Stimulated activated CD8-positive, alpha-beta memory T cell treated with anti-CD3 and anti-CD28 coated beads, Interleukin-15, amount 100 ng/mL, for 48 hours (primary cell): ENCODE data around the gene RFX3.

Experiments
- DNase-seq, 2 donors: peaks; one replicate each; pipeline ENCODE4 v3.0.0-alpha.2; 2020; ENCODE audit warnings: low read depth in 2 of 2

Gene RFX3

DNA sequence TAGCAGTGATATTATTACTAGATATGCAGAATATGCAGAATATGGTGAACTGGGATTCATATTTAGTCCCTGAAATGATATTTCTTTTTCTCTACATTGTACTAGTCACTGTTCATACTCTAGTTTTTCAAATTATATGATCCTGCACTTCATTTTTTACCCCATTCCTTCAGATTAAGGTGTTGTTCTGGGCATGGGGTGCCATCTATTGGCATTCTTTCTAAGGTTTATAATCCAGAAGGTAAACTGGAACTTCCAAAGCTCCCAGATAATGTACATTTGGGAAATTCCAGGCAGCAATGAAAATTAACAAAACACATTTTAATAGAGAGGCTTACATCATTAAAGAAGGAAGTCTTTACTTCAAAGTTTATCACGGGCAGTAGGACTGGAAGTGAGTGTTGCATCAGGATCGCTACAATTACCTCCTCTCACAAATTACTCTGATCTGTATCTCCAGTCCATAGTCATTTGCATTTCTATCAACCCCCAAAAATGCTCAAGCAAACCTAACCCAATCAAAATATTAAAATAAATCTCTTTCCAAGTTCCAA is 12.5 kb downstream of the RFX3 start:
- no peak for DNase-seq

- no peak for DNase-seq
Measured at GRCh38 chr9:3511551-3511950, 14.2 kb downstream of the RFX3 start.

GRCh38 chr9:3510796-3511195 is 15.0 kb downstream of the RFX3 start:
- no peak for DNase-seq

GRCh38 chr9:3509926-3510325 is 15.9 kb downstream of the RFX3 start:
- no peak for DNase-seq

- DNase-seq, result no peak
Measured at GRCh38 chr9:3508521-3509291, 17.1 kb downstream of the RFX3 start.

DNA sequence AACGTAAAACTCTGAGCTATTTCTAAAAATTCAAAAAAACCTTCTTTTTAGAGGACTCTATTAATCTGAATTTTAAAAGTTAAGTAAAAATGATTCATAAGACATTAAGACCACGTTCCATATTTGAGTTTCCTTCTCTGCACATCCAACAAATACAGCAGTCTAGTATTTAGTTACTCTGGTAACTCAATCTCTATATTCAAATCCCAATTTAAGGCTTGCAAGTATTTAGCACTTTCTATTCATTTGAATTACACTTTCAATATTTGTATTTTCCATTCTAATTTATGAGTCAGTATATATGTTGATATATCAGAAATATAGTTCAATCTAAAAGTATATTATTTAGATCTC is 17.7 kb downstream of the RFX3 start:
- DNase-seq, result no peak

DNA sequence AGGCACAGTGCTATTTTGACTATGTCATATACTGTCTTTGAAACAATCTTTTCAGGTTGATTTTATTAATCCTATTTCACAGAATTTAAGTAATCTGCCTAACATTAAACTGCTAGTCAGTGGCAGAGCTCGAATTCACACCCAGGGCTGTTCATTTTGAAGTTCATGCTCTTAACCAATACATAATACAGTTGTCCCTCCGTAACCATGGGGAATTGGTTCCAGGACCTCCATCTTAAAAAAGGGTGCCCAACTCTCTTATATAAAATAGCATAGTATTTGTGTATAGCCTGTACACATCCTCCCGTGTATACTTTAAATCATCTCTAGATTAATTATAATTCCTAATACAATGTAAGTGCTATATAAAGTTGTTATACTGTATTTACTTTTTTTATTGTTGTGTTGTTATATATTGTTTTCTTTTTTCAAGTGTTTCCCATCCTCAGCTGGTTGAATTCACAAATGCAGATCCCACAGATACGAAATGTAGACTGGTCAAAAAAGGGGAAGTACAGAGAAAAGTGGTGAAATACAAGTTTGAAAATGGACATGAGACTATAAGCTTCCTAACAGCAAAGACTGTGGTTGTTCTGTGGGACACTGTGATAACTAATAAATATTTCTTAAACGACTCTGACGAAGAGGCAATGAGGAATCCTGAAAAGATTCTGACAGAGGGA is 18.3 kb downstream of the RFX3 start:
- DNase-seq, result no peak

DNA sequence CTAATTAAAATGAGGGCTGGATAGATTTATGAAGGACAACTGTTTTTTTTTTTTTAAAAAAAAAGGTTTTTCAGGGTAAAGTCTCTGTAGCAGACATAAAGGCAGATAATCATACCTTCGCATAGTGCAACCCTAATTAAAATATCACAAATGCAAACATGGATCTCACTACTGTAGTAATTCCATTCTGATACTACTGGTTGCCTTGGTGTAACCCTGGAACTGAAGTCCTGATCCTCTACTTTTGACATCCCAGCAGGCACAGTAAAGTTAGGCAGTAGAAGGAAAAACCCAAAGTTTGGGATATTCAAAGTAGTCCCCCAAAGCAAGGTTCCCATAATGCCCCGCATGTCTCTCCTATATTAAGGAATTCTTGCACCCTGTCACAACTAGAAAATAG is 19.6 kb downstream of the RFX3 start:
- DNase-seq, result no peak

DNA sequence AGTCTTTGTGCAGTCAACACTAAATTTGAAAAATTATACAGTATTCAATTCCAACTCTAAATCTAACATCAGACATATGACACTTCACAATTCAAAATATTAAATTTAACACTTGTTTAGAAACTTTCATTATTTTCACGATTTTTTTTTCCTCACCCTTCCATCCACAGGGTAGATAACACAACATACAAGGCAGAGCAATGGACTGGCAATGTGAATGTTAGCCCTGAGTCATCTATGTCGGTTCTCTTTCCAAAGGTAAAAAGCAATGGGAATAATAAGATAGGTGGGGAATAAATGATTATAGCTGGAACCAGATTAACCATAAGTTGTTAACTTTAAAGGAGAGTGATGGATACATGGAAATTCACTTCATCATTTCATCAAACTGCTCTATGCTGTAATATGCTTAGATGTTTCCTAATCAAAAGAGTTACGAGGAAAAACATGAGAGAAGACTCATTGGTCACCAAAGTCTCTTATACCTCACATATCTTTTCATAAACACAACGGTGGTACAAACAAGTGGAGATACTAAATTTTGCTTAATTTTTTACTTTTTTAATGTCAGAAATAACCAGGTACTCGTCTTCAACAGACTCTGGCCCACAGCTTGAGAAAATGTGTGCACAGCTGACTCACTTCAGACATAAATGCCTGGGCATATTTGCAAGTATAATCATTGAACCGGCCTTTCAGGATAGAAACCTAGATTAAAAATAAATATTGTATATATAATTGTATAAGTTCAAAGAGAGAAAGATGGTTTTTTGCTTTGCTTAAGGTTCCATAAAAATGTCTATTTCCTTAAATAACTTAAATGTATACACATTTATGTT is 23.0 kb downstream of the RFX3 start:
- DNase-seq, result no peak

DNA sequence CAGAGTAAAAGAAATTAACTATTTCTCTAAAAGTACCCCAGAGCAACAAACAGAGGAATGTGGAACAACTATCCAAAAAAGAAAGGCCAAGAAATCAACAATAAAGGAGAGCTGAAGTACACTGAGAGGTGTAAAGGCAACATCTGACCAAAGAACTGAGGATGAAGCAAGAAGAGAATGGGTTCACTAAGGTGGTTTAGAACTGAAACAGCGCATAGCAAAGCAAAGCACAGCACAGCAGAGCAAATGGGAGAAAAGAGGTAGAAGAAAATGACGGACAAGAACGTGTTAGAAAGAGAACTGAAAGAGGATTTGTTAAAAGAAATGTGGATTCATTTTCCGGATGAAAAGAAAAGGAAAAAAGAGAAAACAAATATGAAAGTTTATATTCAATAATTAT is 25.8 kb downstream of the RFX3 start:
- DNase-seq, result no peak

GRCh38 chr9:3498691-3499090 is 27.1 kb downstream of the RFX3 start:
- DNase-seq, result no peak

DNA sequence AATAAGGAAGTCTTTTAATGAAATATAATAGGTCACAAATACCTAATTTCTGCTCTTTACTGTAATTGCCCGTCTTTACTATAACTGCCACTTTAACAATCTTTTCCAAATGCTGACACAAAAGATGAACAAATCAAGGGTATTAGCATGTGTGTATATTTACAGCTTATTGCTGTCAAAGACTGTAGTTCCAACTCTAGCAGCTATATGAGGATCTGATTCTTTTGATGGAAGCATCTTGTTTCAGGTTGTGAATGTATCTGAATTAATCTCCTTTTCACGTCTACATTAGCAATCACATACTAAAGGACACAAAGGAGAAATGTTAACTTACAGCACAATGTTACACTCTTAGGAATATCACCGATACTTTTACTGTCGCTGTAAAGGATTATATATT is 27.9 kb downstream of the RFX3 start:
- DNase-seq, result no peak

- no peak for DNase-seq
Measured at GRCh38 chr9:3497401-3497800, 28.4 kb downstream of the RFX3 start.

- no peak for DNase-seq
Measured at GRCh38 chr9:3495855-3496254, 29.9 kb downstream of the RFX3 start.

DNA sequence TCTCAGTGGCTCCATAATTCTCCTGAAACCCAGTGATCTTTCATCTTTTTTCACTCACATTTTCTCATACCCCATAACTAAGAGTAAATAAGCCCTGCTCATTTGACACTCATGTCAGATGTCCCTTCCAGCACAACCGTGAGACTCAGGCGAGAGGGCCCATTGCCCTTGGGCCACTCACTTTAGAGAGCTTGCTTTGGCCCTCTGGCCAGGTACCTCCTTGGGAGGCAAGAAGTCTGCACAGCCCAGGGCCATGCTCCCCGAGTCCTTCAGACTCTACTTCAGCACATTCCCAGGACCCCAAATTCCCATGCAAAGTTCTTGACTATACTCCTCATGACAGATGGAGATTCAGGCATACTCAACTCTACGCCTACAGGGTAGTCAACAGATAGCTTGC is 33.6 kb downstream of the RFX3 start:
- no peak for DNase-seq

DNA sequence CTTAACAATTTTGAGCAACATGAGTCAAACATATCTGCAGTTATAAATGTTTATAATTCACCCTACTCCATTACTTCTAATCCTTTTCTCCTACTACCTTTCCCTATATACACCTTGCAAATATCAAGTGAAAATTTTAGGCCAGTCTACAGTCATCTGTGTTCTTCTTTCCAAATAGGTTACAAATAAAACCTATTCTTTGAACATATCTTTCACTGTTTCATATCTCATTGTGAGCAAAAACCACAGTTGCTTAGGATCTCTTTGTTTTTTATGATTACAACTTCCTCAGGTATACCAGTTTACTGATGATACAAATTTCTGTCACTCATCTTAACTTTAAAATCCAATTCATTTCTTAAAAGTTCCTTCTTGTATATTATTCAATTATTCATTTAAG is 34.4 kb downstream of the RFX3 start:
- no peak for DNase-seq

DNA sequence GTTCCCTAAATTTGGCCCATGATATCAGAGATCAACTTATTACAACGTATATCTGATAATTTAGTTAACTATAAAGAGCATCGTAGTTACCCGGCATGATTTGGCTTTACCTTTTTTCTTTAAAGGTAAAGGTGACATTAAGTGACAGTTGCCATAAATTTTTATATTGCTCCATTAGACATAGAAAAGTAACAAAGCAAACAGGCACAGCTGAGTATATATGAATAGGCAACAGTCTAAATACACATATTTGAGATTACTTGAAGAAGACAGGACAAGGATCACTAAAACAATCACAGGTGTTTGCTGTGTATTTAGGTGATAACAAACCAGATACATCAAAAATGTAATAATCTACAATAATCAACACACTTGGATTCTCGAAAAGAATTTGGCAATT is 34.8 kb downstream of the RFX3 start:
- no peak for DNase-seq

- no peak for DNase-seq
Measured at GRCh38 chr9:3482578-3482977, 43.2 kb downstream of the RFX3 start.

- DNase-seq, result no peak
Measured at GRCh38 chr9:3480353-3480655, 45.5 kb downstream of the RFX3 start.

DNA sequence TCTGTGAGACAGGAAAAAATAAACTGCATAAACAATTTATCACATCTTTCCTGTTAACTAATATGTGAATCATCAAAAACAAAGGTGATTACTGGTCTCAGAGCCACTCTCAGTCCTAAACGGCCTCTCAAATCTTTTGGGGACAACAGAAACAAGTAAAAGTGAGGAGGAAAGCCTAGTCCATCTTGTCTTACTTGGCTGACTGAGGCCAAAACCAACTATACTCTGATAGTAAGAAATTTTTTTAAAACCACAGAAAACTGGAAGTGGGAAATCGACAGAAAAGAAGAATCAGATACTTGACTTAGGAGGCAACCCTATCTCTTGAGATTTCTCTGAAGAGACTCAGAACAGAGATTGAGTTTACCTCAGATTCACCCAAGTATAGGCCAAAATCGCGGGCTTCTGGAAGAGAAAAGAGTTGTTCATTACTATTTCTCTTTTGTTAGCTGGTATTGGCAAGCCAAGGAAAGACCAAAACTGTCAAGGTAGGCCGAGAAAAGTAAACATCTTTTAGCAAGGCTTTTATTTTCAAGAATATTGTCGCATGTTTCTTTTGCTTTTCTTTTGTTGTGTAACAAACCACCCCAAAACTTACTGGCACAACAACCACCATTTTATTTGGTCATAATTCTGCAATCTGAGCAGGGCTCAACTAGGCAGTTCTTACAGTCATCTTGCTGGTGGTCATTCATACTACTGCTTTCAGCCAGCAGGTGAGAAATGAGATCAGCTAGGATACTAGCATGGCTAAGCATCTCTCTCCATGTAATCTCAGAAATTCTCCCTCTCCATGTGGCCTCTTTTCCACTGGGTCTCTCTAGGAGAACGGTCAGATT is 46.1 kb downstream of the RFX3 start:
- no peak for DNase-seq

DNA sequence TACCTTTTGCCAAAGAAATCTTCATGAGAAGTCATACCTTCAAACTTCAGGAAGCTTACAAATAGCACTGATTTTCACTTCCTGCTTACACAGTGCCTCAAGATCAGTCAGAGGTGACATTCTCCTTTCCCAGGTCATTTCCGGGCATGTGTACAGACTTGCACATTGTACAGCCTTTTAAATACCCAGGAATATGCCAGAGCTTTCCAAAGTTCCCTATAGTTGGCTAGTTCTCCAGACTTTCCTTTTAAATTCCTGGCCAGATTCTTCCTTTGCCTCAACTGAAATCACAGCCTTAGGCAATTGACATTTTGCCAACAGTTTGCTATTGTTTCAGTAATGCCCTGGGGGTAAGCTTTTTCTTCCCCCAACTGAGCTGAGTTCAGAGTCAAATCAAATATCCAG is 47.2 kb downstream of the RFX3 start:
- DNase-seq, result no peak
